Glutamatergic neuron (in vitro differentiated cells): ENCODE data around the gene PLA2G2C. TPM values are rescaled to one million over a fixed set of nuclear protein-coding genes. Genes with fewer than 3 reads are reported as not detected.

ENCODE experiments used
- DNase-seq: peaks from one replicate; pipeline ENCODE4 v3.0.0; 2022
- H3K27ac Mint-ChIP-seq: one replicate; pipeline ENCODE4 v1.8.0; 2020; ENCODE audit warnings: mild to moderate bottlenecking, mixed read lengths, inconsistent platforms; ENCODE audit not compliant: unreplicated experiment
- H3K27me3 Mint-ChIP-seq: one replicate; pipeline ENCODE4 v1.8.0; 2020; ENCODE audit warnings: mild to moderate bottlenecking, moderate library complexity, mixed read lengths, inconsistent platforms; ENCODE audit not compliant: unreplicated experiment
- H3K36me3 Mint-ChIP-seq: one replicate; pipeline ENCODE4 v1.8.0; 2020; ENCODE audit warnings: mild to moderate bottlenecking, mixed read lengths, inconsistent platforms; ENCODE audit not compliant: unreplicated experiment
- H3K4me1 Mint-ChIP-seq: one replicate; pipeline ENCODE4 v1.8.0; 2020; ENCODE audit warnings: mild to moderate bottlenecking, low read depth, mixed read lengths, inconsistent platforms; ENCODE audit not compliant: unreplicated experiment
- H3K4me3 Mint-ChIP-seq: one replicate; pipeline ENCODE4 v1.8.0; 2020; ENCODE audit warnings: mild to moderate bottlenecking, mixed read lengths, inconsistent platforms; ENCODE audit not compliant: unreplicated experiment
- H3K9me3 Mint-ChIP-seq: one replicate; pipeline ENCODE4 v1.8.0; 2020; ENCODE audit warnings: mild to moderate bottlenecking, moderate library complexity, mixed read lengths, inconsistent platforms; ENCODE audit not compliant: unreplicated experiment
- total RNA-seq: library from RNA; stranded (reverse); fragmentation: NEBNext Ultra II Directional; extraction: Animal tissue kit (Norgen Biotek cat#: 25700); gene quantifications from one replicate; pipeline ENCODE4 v1.2.1, GENCODE V29; 2021; ENCODE audit not compliant: unreplicated experiment
- TF ChIP-seq, protein P1 (sequence below): fragments of 200-600 bp; sonication (generic); IDR thresholded peaks from one replicate; pipeline ENCODE4 v1.5.0; 2021; ENCODE audit not compliant: partially characterized antibody, unreplicated experiment

The PLA2G2C gene
- total RNA-seq, 1 donor from 2014 or later: not detected

DNA sequence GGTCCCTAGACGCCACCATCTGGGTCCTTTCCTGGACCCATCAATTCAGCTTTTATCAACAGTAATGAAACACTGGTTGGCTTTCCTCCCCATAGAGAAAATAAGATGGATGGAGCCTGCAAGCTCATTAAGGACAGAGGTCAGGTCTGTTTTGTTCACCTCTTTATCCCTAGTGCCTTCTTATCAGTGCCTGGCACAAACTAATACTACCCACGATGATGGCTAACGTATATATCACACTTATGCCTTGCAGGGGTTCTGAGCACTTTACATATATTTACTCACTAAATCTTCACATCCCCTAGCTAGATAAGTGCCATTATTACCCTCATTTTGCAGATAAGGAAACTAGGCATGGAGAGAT, 5.5 kb downstream of the PLA2G2C start:
- Mint-ChIP-seq H3K4me3 (no peak overlapping the region), H3K27me3 (peaks cover 5% of the 10 kb centered on the region), H3K27ac (no peak overlapping the region), H3K4me1 (peaks cover 2% of the 10 kb centered on the region), H3K9me3 (no peaks in the 10 kb centered on the region), H3K36me3 (peaks cover 5% of the 10 kb centered on the region)
- TF ChIP-seq, protein P1, sequence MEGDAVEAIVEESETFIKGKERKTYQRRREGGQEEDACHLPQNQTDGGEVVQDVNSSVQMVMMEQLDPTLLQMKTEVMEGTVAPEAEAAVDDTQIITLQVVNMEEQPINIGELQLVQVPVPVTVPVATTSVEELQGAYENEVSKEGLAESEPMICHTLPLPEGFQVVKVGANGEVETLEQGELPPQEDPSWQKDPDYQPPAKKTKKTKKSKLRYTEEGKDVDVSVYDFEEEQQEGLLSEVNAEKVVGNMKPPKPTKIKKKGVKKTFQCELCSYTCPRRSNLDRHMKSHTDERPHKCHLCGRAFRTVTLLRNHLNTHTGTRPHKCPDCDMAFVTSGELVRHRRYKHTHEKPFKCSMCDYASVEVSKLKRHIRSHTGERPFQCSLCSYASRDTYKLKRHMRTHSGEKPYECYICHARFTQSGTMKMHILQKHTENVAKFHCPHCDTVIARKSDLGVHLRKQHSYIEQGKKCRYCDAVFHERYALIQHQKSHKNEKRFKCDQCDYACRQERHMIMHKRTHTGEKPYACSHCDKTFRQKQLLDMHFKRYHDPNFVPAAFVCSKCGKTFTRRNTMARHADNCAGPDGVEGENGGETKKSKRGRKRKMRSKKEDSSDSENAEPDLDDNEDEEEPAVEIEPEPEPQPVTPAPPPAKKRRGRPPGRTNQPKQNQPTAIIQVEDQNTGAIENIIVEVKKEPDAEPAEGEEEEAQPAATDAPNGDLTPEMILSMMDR: no peak
- no peak for DNase-seq

DNA sequence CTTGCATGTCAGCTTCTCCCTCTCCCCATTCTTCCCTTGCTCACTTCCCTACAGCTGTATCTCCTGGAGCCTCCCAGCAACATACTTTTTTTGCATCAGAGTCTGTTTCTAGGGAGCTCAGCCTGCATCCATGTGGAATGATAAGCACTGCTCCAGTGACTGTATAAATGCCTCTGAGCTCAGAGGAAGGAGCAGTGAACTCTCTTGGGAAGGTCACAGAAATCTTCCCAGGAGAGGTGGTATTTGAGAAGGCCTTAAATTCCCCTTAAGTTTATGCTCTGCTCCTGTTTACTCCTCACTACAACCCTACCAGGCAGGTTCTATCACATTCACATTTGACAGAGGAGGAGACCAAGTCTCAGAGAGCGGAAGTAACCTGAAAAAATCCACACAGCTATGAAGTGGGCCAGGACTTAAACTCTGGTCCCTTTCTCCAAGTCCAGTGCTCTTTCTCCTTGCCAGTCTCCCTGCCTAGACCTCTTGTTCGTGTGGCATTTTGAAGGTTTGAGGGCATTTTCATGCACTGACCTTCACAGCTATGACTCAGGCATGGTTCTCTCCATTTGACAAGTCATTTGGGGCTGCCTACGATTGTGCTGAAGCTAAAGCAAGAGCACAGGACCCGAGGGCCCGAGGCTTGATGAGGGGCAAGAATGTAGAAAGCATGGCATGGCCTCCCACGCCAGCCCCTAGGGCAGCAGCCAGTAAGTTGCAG, 6.0 kb downstream of the PLA2G2C start:
- TF ChIP-seq, protein P1: no peak
- no peak overlapping the region for H3K27ac Mint-ChIP-seq
- peaks cover 4% of the 10 kb centered on the region for H3K27me3 Mint-ChIP-seq

DNA sequence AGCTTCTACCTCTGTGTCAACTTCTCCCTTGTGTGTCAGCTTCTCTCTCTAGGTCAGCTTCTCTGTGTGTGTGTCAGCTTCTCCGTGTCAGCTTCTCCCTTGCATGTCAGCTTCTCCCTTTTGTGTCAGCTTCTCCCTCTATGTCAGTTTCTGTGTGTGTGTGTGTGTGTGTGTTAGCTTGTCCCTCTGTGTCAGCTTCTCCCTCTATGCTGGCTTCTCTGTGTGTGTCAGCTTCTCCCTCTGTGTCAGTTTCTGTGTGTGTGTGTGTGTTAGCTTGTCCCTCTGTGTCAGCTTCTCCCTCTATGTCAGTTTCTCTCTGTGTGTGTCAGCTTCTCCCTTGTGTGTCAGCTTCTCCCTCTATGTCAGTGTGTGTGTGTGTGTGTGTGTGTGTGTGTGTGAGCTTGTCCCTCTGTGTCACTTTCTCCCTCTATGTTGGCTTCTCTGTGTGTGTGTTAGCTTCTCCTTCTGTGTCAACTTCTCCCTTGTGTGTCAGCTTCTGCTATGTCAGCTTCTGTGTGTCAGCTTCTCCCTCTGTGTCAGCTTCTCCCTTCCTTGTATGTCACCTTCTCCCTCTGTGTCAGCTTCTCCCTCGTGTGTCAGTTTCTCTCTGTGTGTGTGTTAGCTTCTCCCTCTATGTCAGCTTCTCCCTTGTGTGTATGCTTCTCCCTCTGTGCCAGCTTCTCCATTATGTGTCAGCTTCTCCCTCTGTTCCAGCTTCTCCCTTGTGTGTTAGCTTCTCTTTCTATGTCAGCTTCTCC, 6.8 kb downstream of the PLA2G2C start:
- Mint-ChIP-seq H3K9me3 (no peaks in the 10 kb centered on the region), H3K27me3 (peaks cover 1% of the 10 kb centered on the region), H3K4me3 (no peak overlapping the region), H3K4me1 (no peaks in the 10 kb centered on the region), H3K36me3 (peaks cover 5% of the 10 kb centered on the region), H3K27ac (no peak overlapping the region)
- TF ChIP-seq, protein P1: no peak
- no peak for DNase-seq

More for the DNA sequence above, 6.0 kb downstream of the PLA2G2C start:
- H3K36me3 Mint-ChIP-seq: peaks cover 5% of the 10 kb centered on the region
- peaks cover 1% of the 10 kb centered on the region for H3K4me1 Mint-ChIP-seq
- no peaks in the 10 kb centered on the region for H3K9me3 Mint-ChIP-seq
- no peak overlapping the region for H3K4me3 Mint-ChIP-seq
- no peak for DNase-seq

DNA sequence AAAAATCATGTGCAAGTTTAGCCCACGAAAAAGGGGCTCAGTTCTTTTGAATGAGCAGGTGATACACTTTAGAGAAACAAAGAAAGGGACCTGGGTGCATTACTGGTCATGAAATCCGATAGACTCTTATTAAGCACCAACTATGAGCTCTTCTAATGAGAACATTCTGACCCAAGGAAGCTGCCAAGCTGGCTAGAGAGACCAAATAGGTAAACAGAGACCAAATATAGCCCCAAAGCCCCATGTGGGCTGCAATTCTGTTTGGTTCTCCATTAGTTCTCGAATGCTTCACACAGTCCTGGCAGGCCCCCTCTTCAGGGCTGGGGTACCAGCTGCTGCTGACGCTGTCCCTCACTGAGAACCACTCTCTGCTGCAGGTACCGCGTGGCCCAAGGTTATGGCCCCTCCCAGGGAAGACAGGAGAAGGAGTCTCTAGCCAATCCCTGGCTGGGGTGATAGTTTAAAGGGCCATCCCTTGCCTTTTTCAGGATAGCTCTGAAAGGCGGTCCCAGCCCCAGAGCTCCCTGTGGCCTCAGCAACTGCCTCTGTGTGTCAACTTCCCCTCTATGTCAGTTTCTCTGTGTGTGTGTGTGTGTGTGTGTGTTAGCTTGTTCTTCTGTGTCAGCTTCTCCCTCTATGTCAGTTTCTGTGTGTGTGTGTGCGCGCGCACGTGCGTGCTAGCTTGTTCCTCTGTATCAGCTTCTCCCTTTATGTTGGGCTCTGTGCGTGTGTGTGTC, 7.5 kb downstream of the PLA2G2C start:
- Mint-ChIP-seq H3K4me1 (no peaks in the 10 kb centered on the region), H3K4me3 (no peak overlapping the region), H3K9me3 (no peaks in the 10 kb centered on the region), H3K27me3 (peaks cover 1% of the 10 kb centered on the region), H3K27ac (no peak overlapping the region), H3K36me3 (peaks cover 5% of the 10 kb centered on the region)
- DNase-seq: no peak
- TF ChIP-seq, protein P1: no peak
